Lower lobe of right lung (tissue), 2 donors: ENCODE measurements around the gene RELN. TPM values are rescaled to one million over a fixed set of nuclear protein-coding genes. Genes with fewer than 3 reads are reported as not detected.

ENCODE experiments used
- ATAC-seq, 2 donors: fragments of 200-7000 bp; cut with Tn5 transposase; one replicate each; pipeline ENCODE4 v1.9.1; 2020 to 2022; ENCODE audit warnings: mild to moderate bottlenecking in 2 of 2, moderate library complexity in 2 of 2
- DNase-seq: peaks from one replicate; pipeline ENCODE4 v3.0.0-alpha.2; 2020
- H3K27ac ChIP-seq: fragments of 200-600 bp; one replicate; pipeline ENCODE4 v1.8.0; 2022
- H3K27me3 ChIP-seq: fragments of 200-600 bp; one replicate; pipeline ENCODE4 v1.8.0; 2022; ENCODE audit warnings: low read depth
- H3K36me3 ChIP-seq: fragments of 200-600 bp; one replicate; pipeline ENCODE4 v1.8.0; 2022; ENCODE audit warnings: mild to moderate bottlenecking
- H3K4me1 ChIP-seq: fragments of 200-600 bp; one replicate; pipeline ENCODE4 v1.8.0; 2022
- H3K4me3 ChIP-seq: fragments of 200-600 bp; one replicate; pipeline ENCODE4 v1.8.0; 2022; ENCODE audit warnings: mild to moderate bottlenecking
- H3K9me3 ChIP-seq: fragments of 200-600 bp; one replicate; pipeline ENCODE4 v1.8.0; 2022
- CTCF ChIP-seq: fragments of 200-600 bp; IDR thresholded peaks from one replicate; pipeline ENCODE4 v1.8.0; 2022; ENCODE audit warnings: antibody characterized with exemption, mild to moderate bottlenecking
- intact Hi-C: fragments of 100-400 bp; cut with DNase I; formaldehyde crosslinking; loops from one replicate; pipeline ENCODE4 v1.11.0; 2022
- total RNA-seq: library from RNA; stranded (reverse); fragmentation: NEBNext Ultra II Directional; extraction: Animal tissue kit (Norgen Biotek cat#: 25700); gene quantifications from one replicate; pipeline ENCODE4 v1.2.1, GENCODE V29; 2021
- donor health status: DM: no; HTN: yes; CAD: no; lungs with severe emphysema.

Gene RELN
- total RNA-seq, 1 donor from 2014 or later = 3.7 TPM

- no peaks in the 10 kb centered on the region for H3K4me1 ChIP-seq
- no peak overlapping the region for H3K4me3 ChIP-seq
- no peak for TF ChIP-seq CTCF
- H3K9me3 ChIP-seq = no peaks in the 10 kb centered on the region
- ATAC-seq (no peak), DNase-seq (no peak)
- no peaks in the 10 kb centered on the region for H3K27me3 ChIP-seq
- no peak overlapping the region for H3K27ac ChIP-seq
- intact Hi-C loops = no loop called here
- H3K36me3 ChIP-seq = no peaks in the 10 kb centered on the region
These were observed 121.6 kb downstream of the RELN start for GRCh38 chr7:103867874-103868273.

GRCh38 chr7:103866919-103867318, 122.5 kb downstream of the RELN start:
- H3K4me1 ChIP-seq = no peaks in the 10 kb centered on the region
- no peak overlapping the region for H3K4me3 ChIP-seq
- no peaks in the 10 kb centered on the region for H3K27me3 ChIP-seq
- ATAC-seq = no peak
- intact Hi-C loops = no loop called here
- H3K9me3 ChIP-seq = no peaks in the 10 kb centered on the region
- no peaks in the 10 kb centered on the region for H3K36me3 ChIP-seq
- no peak for TF ChIP-seq CTCF
- no peak for DNase-seq
- no peak overlapping the region for H3K27ac ChIP-seq

- Histone ChIP-seq H3K4me3 (no peak overlapping the region), H3K36me3 (no peaks in the 10 kb centered on the region), H3K27me3 (no peaks in the 10 kb centered on the region), H3K9me3 (no peaks in the 10 kb centered on the region), H3K4me1 (no peaks in the 10 kb centered on the region), H3K27ac (no peak overlapping the region)
- ATAC-seq (no peak), DNase-seq (no peak)
- TF ChIP-seq CTCF = no peak
- intact Hi-C loops = no loop called here
These were observed 124.0 kb downstream of the RELN start for GRCh38 chr7:103865442-103865841.

GRCh38 chr7:103862302-103863035, 127.0 kb downstream of the RELN start:
- H3K27ac ChIP-seq = no peak overlapping the region
- DNase-seq (no peak), ATAC-seq (no peak)
- H3K36me3 ChIP-seq = no peaks in the 10 kb centered on the region
- no peaks in the 10 kb centered on the region for H3K27me3 ChIP-seq
- no peaks in the 10 kb centered on the region for H3K4me1 ChIP-seq
- H3K9me3 ChIP-seq = no peaks in the 10 kb centered on the region
- TF ChIP-seq CTCF = no peak
- intact Hi-C loops = no loop called here
- no peak overlapping the region for H3K4me3 ChIP-seq

GRCh38 chr7:103859709-103860108, 129.7 kb downstream of the RELN start:
- ATAC-seq (no peak), DNase-seq (no peak)
- Histone ChIP-seq H3K27me3 (no peaks in the 10 kb centered on the region), H3K4me1 (no peaks in the 10 kb centered on the region), H3K9me3 (no peaks in the 10 kb centered on the region), H3K27ac (no peak overlapping the region), H3K36me3 (no peaks in the 10 kb centered on the region), H3K4me3 (no peak overlapping the region)
- TF ChIP-seq CTCF = no peak
- intact Hi-C loops = no loop called here
